Chondrocyte (in vitro differentiated cells): ENCODE results near the gene SPACA4. TPM values are rescaled to one million over a fixed set of nuclear protein-coding genes. Genes with fewer than 3 reads are reported as not detected.

Experiments used
- DNase-seq: peaks from one replicate; pipeline ENCODE4 v3.0.0; 2021; ENCODE audit warnings: mixed read lengths, low spot score
- H3K27ac Mint-ChIP-seq: one replicate; pipeline ENCODE4 v1.8.0; 2021; ENCODE audit warnings: mild to moderate bottlenecking, moderate library complexity, mixed read lengths; ENCODE audit not compliant: unreplicated experiment
- H3K27me3 Mint-ChIP-seq: 2 replicates; pipeline ENCODE4 v1.8.0; 2021; ENCODE audit warnings: low read depth, mixed read lengths
- H3K36me3 Mint-ChIP-seq: 2 replicates; pipeline ENCODE4 v1.8.0; 2021; ENCODE audit warnings: low read depth, mixed read lengths
- H3K4me1 Mint-ChIP-seq: 2 replicates; pipeline ENCODE4 v1.8.0; 2021; ENCODE audit warnings: low read depth, mild to moderate bottlenecking, mixed read lengths
- H3K4me3 Mint-ChIP-seq: one replicate; pipeline ENCODE4 v1.8.0; 2021; ENCODE audit warnings: mild to moderate bottlenecking, moderate library complexity, mixed read lengths; ENCODE audit not compliant: unreplicated experiment
- H3K9me3 Mint-ChIP-seq: 2 replicates; pipeline ENCODE4 v1.8.0; 2021; ENCODE audit warnings: low read depth, mixed read lengths
- total RNA-seq: library from RNA; stranded (reverse); gene quantifications from 3 replicates; pipeline ENCODE4 v1.2.1, GENCODE V29; 2021
- TF ChIP-seq, protein P1 (sequence below): fragments of 200-600 bp; sonication (generic); IDR thresholded peaks from 2 replicates; pipeline ENCODE4 v1.5.0; 2021; ENCODE audit warnings: antibody characterized with exemption, mild to moderate bottlenecking, moderate library complexity

SPACA4 gene
- total RNA-seq, 1 donor from 2014 or later = not detected

DNA sequence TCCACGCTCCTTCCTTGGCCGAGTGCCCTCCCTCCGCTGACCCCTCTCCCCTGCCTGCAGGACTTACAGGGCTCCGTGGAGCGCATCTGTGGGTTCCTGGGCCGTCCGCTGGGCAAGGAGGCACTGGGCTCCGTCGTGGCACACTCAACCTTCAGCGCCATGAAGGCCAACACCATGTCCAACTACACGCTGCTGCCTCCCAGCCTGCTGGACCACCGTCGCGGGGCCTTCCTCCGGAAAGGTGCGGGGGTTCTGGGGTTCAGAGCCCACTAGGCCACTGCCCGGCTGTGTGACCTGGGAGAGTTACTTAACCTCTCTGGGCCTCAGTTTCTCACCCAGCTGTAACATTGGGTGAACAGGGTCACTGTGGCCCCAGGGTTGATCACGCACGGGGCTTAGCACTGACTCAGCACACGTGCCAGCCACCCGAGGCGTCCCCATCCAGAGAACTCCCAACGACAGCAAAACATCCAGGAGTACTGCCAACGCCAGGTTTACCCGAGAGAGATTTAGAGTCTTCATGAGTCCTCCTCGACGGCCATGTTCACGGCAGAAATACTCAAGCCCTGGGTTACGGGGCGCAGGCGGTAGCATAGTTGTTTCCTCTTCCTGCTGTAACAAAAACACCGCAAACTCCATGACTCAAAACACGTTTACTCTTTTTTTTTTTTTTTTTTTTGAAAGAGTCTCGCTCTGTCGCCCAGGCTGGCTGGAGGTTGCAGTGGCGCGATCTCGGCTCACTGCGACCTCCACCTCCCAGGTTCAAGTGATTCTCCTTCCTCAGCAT, 9.7 kb upstream of the SPACA4 start:
- Mint-ChIP-seq H3K27ac (no peak overlapping the region), H3K27me3 (peaks cover 4% of the 10 kb centered on the region), H3K9me3 (no peaks in the 10 kb centered on the region), H3K36me3 (no peaks in the 10 kb centered on the region), H3K4me3 (no peak overlapping the region), H3K4me1 (no peaks in the 10 kb centered on the region)
- DNase-seq = no peak
- TF ChIP-seq, protein P1, sequence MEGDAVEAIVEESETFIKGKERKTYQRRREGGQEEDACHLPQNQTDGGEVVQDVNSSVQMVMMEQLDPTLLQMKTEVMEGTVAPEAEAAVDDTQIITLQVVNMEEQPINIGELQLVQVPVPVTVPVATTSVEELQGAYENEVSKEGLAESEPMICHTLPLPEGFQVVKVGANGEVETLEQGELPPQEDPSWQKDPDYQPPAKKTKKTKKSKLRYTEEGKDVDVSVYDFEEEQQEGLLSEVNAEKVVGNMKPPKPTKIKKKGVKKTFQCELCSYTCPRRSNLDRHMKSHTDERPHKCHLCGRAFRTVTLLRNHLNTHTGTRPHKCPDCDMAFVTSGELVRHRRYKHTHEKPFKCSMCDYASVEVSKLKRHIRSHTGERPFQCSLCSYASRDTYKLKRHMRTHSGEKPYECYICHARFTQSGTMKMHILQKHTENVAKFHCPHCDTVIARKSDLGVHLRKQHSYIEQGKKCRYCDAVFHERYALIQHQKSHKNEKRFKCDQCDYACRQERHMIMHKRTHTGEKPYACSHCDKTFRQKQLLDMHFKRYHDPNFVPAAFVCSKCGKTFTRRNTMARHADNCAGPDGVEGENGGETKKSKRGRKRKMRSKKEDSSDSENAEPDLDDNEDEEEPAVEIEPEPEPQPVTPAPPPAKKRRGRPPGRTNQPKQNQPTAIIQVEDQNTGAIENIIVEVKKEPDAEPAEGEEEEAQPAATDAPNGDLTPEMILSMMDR = no peak

- no peaks in the 10 kb centered on the region for H3K4me1 Mint-ChIP-seq
- H3K9me3 Mint-ChIP-seq = no peaks in the 10 kb centered on the region
- TF ChIP-seq, protein P1 = no peak
- no peak overlapping the region for H3K4me3 Mint-ChIP-seq
- no peaks in the 10 kb centered on the region for H3K36me3 Mint-ChIP-seq
- DNase-seq = no peak
- no peak overlapping the region for H3K27ac Mint-ChIP-seq
- peaks cover 4% of the 10 kb centered on the region for H3K27me3 Mint-ChIP-seq
Measured at GRCh38 chr19:48598996-48599700, 7.4 kb upstream of the SPACA4 start.

GRCh38 chr19:48600679-48601417, 5.7 kb upstream of the SPACA4 start:
- Mint-ChIP-seq H3K4me3 (no peak overlapping the region), H3K27ac (no peak overlapping the region), H3K9me3 (no peaks in the 10 kb centered on the region), H3K4me1 (no peaks in the 10 kb centered on the region), H3K36me3 (no peaks in the 10 kb centered on the region), H3K27me3 (peaks cover 4% of the 10 kb centered on the region)
- DNase-seq = no peak
- TF ChIP-seq, protein P1 = no peak

DNA sequence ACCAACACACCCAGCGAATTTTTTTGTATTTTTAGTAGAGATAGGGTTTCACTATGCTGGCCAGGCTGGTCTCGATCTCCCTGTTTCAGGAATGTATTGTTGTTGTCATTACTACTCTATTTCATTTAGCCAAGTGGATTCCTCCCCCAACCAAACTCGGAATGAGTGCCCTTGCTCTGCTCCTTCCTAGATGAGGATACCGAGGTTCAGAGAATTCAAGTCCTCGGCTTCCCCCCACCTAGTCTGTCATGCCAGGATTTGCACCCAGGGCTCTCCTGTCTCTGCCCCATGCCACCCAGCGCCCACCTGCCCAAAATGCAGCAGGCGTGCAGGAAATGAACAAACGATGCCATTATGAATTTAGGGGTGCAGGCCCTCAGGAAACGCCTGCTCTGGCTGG, 3.5 kb upstream of the SPACA4 start:
- DNase-seq = no peak
- H3K36me3 Mint-ChIP-seq = no peaks in the 10 kb centered on the region
- H3K9me3 Mint-ChIP-seq = no peaks in the 10 kb centered on the region
- TF ChIP-seq, protein P1 = no peak
- H3K27me3 Mint-ChIP-seq = peaks cover 4% of the 10 kb centered on the region
- no peak overlapping the region for H3K27ac Mint-ChIP-seq
- no peak overlapping the region for H3K4me3 Mint-ChIP-seq
- no peaks in the 10 kb centered on the region for H3K4me1 Mint-ChIP-seq

DNA sequence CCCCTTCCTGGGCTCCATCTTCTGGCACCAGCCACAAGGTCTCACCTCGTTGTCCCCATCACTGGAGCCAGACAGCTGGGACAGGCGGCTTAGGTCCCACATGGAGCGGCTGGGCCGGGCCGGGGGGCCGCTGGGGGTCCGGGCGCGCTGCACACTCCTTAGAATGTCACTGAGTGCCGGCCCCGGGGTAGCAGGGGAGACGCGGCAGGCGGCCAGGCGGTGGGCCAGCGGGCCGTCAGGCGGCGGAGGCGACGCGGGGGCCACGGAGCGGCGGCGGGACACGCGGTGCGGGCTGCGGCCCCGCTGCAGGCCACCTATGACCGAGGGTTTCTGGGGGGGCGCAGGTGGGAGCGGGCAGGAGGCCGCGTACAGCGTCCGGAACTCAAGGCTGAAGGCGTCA, 3.1 kb upstream of the SPACA4 start:
- no peak overlapping the region for H3K4me3 Mint-ChIP-seq
- no peaks in the 10 kb centered on the region for H3K36me3 Mint-ChIP-seq
- TF ChIP-seq, protein P1 = no peak
- no peaks in the 10 kb centered on the region for H3K9me3 Mint-ChIP-seq
- DNase-seq = no peak
- peaks cover 3% of the 10 kb centered on the region for H3K27me3 Mint-ChIP-seq
- H3K27ac Mint-ChIP-seq = no peak overlapping the region
- H3K4me1 Mint-ChIP-seq = no peaks in the 10 kb centered on the region
